ENCODE data around the gene ACVR1.
A peak's percentile ranks its signal among the peaks of the same experiment; 100 is the strongest.

ACVR1 gene

DNA sequence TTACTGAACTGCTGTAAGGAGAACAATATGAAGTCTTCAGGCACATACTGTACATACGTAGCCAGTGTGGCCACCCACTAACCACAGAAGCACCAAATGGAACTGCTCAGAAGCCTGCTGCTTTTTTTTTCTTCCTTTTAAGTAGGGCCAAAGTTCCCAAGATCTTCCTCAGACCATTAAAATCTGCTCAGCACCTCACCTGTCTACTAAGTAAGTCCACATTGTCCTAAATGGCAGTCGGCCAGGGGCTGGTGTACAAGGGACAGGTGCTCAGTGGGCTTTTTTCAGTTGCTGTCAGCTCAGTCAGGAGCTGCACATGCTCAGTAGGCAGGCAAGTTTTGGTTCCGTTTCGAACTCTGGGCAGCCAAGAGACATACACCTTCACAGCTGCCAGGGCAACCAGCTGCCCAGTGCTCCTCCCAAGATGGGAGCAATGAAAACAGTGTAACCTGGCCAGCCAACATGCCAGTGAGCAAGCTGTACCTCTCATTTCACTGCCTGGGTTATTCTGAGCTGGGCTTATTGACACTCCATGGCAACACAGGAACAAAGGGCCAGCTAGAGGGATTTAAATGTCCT lies 86.1 kb downstream of the ACVR1 start:
- DNase-seq (ENCODE audit: low spot score) = no peak

DNA sequence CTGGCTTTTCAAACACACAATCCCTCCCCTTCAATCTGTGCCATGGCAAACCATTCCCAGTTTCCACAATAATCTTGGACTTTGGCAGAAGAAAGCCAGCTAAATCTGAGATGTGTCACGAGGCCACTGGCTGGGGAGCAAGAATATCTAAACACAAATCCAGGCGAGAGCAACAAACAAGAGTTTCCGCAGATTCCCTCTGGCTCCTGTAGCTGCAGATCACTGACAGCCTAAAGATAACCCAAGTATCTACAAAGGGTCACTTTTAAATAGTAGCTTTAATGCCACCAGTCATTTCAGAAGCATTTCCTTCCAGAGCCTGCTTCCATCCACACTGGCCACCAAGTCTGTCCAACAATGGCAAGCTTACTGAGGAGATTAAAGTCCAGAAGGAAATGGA lies 86.9 kb downstream of the ACVR1 start:
- DNase-seq (ENCODE audit: low spot score) = no peak

DNA sequence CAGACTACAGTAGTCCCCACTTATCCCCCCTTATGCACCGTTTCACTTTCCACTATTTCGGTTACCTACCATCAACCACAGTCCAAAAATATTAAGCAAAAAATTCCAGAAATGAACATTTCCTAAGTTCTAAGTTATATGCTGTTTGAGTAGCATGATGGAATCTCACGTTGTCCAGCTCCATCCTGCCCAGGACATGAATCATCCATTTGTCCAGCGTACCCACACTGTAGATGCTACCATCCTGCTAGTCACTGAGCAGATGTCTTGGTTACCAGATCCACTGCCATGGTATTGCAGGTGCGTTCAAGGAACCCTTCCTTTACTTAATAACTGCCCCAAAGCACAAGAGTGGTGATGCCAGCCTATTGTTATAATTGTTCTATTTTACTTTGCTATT lies 87.9 kb downstream of the ACVR1 start:
- DNase-seq (ENCODE audit: low spot score) = no peak

DNA sequence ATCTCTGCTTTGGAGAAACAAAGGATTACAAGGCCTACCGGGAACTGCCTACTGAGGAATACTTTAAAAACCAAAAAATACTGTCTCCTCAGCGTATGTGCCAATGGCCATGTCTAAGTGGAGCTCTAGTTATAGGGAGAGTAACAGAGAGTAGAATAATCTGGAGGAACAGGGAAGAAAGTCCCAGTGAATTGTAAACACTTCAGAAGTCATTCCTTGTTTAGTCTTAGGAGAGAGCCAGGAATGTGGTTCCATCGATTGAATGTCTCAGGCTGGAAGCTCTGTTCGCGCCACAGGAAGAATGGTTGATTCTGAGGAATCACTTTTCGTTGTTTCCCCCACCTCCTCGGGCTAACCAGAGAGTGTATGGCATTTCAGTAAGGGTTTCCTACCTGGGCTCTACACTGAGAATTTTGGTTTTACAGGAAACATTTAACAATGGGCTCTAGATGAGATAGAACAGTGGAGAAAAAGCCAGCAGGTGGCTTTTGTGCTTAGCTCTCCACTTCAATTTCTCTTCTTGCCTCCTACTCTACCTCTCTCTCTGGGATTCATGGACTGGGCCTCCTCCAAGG lies 88.7 kb downstream of the ACVR1 start:
- no peak for DNase-seq (ENCODE audit: low spot score)

DNA sequence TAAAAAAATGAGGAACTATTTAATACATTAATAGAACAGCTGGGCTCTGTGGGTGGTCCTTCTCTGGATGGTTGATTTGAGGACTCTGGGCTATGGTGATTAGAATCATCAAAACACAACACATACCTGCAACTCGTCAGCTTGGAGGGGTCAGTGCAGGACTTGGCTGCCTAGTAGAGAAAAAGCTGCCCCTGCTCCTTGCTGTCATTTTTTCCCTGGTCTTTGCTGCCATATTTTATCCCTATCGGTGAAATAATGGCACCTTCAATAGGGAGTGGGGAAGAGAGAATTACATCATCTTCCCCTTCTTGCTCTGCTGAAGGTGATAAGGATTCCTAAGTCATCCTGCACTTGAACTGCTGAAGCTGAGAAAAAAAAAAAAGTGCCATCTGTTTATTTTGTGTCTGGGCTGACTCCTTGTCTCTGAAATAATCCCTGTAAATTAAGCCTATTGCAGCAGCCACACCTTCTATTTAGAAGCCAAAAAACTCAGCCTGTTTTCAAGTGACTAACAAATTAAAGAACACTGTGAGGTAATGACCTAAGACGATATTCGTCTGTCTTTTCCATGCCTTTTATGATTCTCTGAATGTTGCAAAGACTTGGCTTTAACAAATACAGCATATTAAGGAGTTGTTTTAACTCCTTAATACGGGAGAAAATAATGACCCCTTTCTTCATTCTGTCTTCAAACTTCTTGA lies 89.3 kb downstream of the ACVR1 start:
- DNase-seq (ENCODE audit: low spot score) = no peak

DNA sequence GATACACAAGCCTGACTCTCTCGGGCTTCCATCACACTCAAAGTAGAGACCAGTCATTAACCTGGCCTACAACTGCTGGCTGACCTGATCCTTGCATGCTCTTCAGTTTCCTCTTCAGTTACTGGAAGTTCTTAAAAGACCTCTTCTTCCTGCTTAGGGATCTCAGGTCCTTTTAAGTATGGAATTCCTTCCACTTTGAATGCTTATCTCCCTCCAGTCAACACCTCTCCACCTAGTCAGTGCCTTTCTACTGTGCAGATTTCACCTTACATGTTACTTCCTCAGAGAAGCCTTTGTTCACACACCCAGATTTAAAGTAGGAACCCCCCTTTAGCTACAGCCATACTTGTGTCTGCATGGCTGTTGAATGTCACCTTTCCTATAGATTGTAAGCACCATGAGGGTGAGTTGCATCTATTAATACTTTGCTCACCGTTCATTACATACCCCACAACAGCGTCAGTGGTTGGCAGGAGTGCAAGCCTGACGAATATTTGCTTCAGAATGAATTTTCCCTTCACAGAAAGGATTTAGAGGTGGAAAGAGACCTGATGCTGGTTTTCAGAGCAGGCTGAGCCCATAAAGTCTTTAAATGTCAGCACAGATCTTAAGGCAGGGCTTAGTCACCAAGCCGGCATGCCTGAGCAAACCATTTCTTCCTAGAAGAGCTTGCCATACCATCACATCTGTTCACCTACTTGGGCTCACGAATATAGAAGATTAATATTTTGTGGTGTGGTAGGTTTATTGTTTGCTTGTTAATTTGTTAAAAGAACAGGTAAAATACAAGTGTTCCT lies 90.1 kb downstream of the ACVR1 start:
- no peak for DNase-seq (ENCODE audit: low spot score)

DNA sequence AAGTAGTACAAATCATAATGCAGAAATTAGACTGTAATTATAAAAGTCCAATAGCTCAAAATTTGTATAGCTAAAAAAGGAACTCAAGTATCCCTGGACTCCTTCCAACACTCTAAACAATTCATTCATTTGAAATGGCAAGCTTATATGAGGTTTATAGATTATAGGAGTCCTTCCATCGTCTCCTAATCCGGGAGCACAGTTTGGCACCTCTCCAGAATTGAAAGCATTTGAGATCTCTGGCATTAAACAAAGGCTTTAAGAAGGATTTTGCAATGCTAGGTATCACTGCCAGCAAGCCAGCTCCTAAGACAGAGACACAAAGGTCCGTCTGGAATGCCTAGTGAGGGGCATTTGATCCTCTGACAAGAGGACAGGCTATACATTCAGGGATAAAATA lies 90.9 kb downstream of the ACVR1 start:
- DNase-seq (ENCODE audit: low spot score) = no peak

DNA sequence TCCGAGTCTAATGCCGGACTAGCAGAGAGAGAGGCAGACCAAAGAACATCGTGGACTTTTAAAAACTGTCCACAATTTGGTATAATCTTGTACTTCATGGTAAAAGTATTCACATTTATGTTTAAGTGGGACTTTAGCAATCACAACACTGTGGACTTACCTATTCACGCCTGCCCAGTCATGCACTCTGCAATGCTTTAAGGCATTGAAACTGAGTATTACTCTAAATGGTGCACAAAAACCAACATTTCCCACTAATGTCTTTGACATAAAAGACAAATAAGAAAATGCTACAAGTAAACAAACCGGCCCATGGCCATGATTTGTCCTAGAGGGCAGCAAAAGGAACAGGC lies 91.3 kb downstream of the ACVR1 start:
- no peak for DNase-seq (ENCODE audit: low spot score)

DNA sequence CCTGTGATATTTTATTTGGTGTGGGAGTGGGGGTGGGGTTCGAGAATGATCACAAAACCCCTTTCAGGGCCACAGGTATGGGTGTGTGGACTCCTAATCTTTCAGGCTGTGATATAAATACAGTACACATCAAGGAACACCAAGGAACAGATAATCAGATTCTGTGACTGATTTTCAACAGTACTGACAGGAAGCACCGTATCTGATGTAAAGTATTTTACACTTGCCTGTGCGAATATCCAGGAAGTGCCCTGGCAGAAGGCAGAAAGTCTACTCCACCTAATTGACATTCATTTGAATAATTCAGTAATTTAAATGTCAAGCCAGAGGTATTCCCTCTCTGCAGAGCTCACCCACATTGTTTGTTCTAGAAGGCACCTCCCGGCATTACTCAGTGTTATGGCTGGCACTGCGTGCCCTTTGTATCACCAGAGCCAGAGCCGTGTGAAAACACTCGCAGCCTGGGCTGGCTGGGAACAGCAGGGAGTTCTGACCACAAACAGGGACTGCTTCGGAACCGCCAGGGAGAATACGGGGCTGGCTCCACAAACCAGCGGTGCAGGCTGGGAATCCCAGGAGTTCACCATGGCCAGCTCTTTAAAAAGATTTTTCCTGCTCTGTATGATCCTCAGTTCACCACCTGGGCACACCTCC lies 91.8 kb downstream of the ACVR1 start:
- DNase-seq (ENCODE audit: low spot score) = no peak

DNA sequence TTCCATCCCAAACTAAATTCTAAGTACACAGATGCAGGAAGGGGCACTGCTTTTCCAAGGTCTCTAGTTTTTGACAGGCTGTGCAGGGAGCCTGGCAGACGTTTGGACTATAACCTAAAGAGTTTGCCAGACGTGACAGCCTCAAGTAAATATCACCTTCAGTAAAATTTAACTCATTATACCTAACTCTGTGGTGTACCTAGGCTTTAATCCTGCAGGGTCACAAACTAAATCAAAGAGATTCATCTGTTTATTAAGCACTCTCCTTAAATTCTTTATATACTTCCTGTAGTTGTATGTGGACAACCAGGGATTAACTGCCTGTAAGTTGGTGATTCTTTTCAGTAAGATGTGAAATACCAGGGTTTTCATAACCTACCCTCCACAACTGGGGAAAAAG lies 92.9 kb downstream of the ACVR1 start:
- DNase-seq (ENCODE audit: low spot score) = no peak

DNA sequence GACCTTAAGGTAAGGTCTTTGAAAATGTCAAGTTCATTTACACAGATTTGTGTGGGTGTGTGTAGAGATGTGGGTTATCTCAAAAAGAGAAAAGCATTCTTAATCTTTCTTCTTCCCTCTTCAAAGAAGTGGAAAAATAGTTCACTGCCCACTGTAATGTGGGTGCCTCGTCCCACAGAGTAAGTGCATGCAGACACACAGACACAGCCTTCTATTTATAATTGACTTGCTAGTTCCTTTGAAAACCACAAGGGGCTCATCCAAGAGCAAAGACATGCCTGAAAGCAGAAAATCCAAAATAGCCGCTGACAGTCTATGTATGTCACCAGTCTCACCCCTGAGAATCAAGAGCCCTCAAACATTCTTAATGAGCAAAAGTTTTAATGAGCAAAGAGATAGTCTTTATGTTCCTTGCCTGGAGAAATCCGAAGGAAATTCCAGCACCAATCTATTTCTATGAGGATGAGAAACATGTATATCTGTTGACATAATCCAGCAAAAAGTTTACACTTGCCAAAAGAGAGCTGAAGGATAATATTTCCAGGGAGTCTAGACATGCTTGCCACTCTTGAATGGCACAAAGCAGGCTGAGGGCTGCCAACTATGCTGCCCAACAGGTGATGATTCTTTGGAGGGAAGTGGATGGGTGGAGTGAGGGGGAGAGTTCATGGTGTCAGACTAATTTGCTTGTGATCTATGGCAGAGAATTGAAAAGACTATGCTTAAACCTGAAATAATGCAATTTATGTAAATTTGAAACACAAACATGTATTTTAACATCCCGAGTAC lies 93.9 kb downstream of the ACVR1 start:
- no peak for DNase-seq (ENCODE audit: low spot score)

DNA sequence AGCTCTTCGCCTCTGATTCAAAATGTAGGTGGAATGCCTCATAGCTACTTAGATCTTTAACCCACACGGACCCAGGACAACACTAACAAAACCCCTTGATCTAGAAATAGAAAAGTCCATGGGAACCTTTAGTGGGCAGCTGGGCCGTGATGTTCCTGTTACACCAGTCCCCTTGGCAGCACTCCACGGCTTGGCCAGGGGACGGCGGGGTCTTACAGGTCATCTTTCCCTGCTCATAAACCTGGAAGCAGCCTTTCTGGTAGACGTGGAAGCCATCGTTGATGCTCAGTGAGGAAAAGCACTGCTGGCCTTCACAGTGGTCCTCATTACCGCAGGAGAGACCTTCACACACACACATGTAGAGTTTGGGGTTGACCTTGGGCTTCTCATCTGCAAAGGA lies 95.9 kb downstream of the ACVR1 start:
- no peak for DNase-seq (ENCODE audit: low spot score)

DNA sequence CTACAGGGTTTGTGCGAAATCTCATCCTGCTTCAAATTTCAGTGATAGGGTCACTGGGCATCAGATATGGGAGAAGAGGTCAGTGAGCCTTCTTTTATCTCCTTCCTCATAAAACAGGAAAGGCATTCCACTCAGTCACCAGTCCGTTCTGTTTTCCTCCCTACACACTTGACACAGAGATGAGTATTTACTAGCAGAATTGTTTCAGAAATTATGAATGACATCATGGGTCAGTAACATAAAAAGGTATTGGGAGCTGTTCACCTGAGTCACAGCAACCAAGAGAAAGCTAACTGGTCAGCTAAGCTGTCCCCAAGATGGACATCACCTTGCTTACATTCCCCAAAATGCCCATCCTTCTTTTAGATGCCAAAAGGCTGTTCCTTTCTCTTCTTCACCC lies 96.3 kb downstream of the ACVR1 start:
- no peak for DNase-seq (ENCODE audit: low spot score)

DNA sequence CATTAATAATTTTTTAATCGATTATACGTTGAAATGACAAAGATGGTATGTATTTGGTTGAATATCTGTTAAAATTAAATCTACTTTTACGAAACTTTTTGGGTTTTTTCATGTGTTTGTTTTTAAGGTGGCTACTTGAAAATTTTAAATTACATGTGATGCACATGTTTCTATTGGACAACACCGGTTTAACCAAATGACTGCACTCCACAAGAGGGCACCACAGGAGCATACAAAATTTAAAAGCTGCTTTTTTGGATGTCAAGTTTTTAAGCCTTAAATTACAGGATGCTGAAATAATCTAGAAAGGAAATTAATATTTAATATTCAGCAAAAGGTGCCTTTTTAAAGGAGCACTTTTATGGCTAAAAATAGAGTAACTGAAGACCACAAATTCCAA lies 98.7 kb downstream of the ACVR1 start:
- DNase-seq (ENCODE audit: low spot score) = peak; percentile 30

DNA sequence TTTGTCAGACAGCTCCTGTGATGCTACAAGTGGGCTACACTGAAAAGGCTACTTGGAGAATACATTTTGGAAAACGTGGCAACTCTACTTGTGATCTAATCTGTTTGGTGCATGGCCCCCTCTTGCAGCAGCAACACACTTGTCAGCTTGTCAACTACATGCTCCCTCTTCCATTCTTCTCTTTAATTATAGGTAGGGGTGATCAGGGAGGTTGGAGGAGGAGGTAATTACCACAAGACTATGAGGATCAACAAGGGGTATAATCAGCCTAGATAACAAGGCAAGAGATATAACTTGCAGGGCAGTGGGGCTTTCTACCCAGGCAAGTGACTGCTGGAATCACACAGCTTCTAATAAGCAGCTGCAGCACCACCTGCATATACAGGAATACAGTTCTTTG lies 104.9 kb downstream of the ACVR1 start:
- no peak for DNase-seq (ENCODE audit: low spot score)

DNA sequence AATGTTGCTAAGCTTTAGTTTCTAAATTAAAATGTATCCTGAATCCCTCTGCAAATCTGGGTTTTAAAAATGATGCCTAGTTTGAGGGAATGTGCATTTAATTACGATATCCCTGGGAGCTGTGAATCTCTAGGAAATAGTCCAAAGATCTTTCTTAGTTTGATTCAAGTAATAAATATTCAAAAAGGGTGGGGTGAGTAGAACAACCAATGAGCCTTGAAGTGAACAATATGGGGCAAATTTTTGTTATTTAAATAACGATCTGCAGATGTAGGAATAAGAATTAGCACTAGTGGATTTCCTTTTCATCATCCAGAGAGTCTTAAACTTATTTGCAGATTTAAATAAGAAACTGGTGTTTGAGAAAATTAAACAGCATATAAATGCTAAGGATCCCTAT lies 106.3 kb downstream of the ACVR1 start:
- no peak for DNase-seq (ENCODE audit: low spot score)

DNA sequence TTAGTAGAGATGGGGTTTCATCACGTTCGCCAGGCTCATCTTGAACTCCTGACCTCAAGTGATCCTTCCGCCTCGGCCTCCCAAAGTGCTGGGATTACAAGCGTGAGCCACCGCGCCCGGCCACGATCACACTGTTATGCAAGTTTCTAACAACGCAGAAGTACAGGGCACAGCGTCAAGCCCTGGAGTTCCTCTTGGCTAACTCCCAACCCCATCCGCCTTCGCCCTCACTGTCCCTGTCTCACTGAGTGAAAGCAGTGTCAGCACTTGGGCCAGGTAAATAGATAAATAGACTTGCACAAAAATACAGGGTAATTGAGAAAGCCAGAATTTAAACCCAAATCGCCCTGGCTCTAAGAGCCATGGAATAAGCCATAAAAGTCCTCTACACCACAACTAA lies 111.7 kb downstream of the ACVR1 start:
- no peak for DNase-seq (ENCODE audit: low spot score)

DNA sequence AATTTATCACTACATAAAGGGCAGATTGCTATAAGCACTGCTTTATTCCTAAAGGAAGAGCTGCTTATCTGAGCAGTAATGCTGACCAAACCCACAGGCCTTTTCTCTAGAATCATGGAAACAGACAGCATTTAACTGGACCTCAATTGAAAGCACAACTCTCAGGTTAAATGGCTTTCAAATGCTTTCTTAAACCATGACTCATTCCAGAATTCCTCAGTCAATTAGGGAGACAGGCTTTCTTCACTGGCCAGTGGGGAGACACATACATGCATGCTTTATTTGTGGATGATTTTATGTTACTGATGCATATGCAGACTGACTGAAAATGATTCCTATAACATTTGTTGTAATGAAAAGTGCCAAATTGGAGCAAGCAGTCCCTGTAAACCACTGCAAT lies 114.6 kb downstream of the ACVR1 start:
- no peak for DNase-seq (ENCODE audit: low spot score)

DNA sequence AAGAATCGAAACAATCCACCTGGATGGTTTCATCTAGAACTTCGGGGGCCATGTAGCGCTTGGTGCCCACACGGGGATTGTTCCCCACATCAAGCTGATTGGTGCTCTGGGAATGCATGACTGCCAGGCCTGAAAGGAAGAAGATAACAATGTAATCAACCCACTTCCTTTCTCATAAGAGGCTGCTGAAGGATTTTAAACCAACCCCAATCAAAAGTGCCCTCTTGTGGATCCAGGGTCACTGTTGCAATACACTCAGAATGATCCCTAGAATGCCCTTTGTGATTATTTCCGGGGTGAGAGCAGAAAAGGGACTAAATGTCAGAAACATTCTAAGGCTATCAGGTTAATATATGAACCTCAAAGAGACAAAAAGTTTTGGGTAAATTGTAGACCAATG lies 115.2 kb downstream of the ACVR1 start:
- DNase-seq (ENCODE audit: low spot score) = no peak

DNA sequence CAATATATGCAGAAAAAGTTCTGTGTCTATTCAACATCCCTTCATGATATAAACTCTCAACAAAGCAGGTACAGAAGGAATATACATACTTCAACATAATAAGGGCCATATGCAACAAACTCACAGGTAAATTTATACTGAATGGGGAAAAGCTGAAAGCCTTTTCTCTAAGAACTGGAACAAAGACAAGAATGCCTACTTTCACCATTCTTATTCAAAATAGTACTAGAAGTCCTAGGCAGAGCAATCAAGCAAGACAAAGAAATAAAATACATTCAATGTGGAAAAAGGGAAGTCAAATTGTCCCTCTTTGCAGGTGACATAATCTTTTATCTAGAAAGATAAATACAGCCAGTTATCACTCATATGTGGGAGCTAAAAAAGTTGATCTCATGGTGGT lies 116.3 kb downstream of the ACVR1 start:
- DNase-seq (ENCODE audit: low spot score) = no peak

DNA sequence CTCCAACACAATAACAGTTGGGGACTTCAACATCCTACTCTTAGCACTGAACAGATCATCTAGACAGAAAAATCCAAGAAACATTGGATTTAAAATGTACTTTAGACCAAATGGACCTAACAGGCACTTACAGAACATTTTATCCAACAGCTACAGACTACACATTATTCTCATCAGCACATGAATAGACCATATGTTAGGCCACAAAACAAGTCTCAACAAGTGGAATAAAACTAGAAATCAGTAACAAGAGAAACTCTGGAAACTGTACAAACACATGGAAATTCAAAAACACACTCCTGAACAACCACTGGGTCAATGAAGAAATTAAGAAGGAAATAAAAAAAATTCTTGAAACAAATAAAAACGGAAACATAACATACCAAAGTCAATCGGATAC lies 117.5 kb downstream of the ACVR1 start:
- DNase-seq (ENCODE audit: low spot score) = no peak

DNA sequence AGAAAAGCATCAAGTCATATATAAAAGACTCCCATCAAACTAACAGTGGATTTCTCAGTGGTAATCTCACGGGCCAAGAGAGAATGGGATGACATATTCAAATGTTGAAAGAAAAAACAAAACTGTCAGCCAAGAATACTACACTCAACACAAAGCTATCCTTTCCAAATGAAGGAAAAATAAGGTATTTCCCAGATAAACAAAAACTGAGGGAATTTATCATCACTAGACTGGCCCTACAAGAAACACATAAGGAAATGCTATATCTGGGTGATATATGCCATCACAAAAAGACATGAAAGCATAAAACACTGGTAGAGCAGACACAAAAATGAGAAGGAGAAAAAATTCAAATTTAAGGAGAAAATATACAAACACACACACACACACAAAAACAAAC lies 118.6 kb downstream of the ACVR1 start:
- no peak for DNase-seq (ENCODE audit: low spot score)

All from HuH-7 (cell line).